Progenitor cell of endocrine pancreas (in vitro differentiated cells): ENCODE results near the gene SSH3. TPM values are rescaled to one million over a fixed set of nuclear protein-coding genes. Genes with fewer than 3 reads are reported as not detected.

Experiments used
- DNase-seq: peaks from one replicate; pipeline ENCODE4 v3.0.0; 2021; ENCODE audit warnings: low spot score; ENCODE audit not compliant: unreplicated experiment
- H3K27ac Mint-ChIP-seq: 2 replicates; pipeline ENCODE4 v1.8.0; 2021; ENCODE audit warnings: mild to moderate bottlenecking, moderate library complexity, mixed read lengths
- H3K27me3 Mint-ChIP-seq: 2 replicates; pipeline ENCODE4 v1.8.0; 2021; ENCODE audit warnings: mixed read lengths
- H3K36me3 Mint-ChIP-seq: 2 replicates; pipeline ENCODE4 v1.8.0; 2022; ENCODE audit warnings: mixed read lengths; ENCODE audit not compliant: insufficient read depth
- H3K4me1 Mint-ChIP-seq: 2 replicates; pipeline ENCODE4 v1.8.0; 2021; ENCODE audit warnings: low read depth, mixed read lengths
- H3K4me3 Mint-ChIP-seq: 2 replicates; pipeline ENCODE4 v1.8.0; 2021; ENCODE audit warnings: low read depth, mild to moderate bottlenecking, moderate library complexity, mixed read lengths
- H3K9me3 Mint-ChIP-seq: 2 replicates; pipeline ENCODE4 v1.8.0; 2021; ENCODE audit warnings: low read depth, mixed read lengths
- CTCF ChIP-seq: fragments of 200-600 bp; sonication (generic); IDR thresholded peaks from one replicate; pipeline ENCODE4 v1.5.0; 2021; ENCODE audit warnings: antibody characterized with exemption, mild to moderate bottlenecking; ENCODE audit not compliant: unreplicated experiment
- total RNA-seq: library from RNA; stranded (reverse); gene quantifications from 2 replicates; pipeline ENCODE4 v1.2.1, GENCODE V29; 2021

Gene SSH3
- total RNA-seq, 1 donor from 2014 or later = 48.9 TPM

GRCh38 chr11:67282155-67282875, 21.0 kb upstream of the SSH3 start:
- Mint-ChIP-seq H3K9me3 (no peaks in the 10 kb centered on the region), H3K4me3 (no peak overlapping the region), H3K36me3 (peaks cover 6% of the 10 kb centered on the region), H3K27ac (no peak overlapping the region), H3K4me1 (peaks cover under 1% of the 10 kb centered on the region), H3K27me3 (no peaks in the 10 kb centered on the region)
- DNase-seq = no peak
- TF ChIP-seq CTCF = no peak

GRCh38 chr11:67282876-67283371, 20.4 kb upstream of the SSH3 start:
- no peaks in the 10 kb centered on the region for H3K27me3 Mint-ChIP-seq
- peaks cover 7% of the 10 kb centered on the region for H3K4me1 Mint-ChIP-seq
- H3K4me3 Mint-ChIP-seq = no peak overlapping the region
- no peak overlapping the region for H3K27ac Mint-ChIP-seq
- H3K9me3 Mint-ChIP-seq = no peaks in the 10 kb centered on the region
- TF ChIP-seq CTCF = no peak
- no peak for DNase-seq
- H3K36me3 Mint-ChIP-seq = peaks cover 6% of the 10 kb centered on the region

GRCh38 chr11:67283481-67283963, 19.8 kb upstream of the SSH3 start:
- no peaks in the 10 kb centered on the region for H3K9me3 Mint-ChIP-seq
- H3K4me3 Mint-ChIP-seq = no peak overlapping the region
- peaks cover 6% of the 10 kb centered on the region for H3K36me3 Mint-ChIP-seq
- H3K27ac Mint-ChIP-seq = no peak overlapping the region
- TF ChIP-seq CTCF = no peak
- no peak for DNase-seq
- no peaks in the 10 kb centered on the region for H3K27me3 Mint-ChIP-seq
- H3K4me1 Mint-ChIP-seq = peaks cover 9% of the 10 kb centered on the region

- no peak overlapping the region for H3K27ac Mint-ChIP-seq
- peaks cover 12% of the 10 kb centered on the region for H3K4me1 Mint-ChIP-seq
- H3K27me3 Mint-ChIP-seq = no peaks in the 10 kb centered on the region
- no peak for DNase-seq
- H3K4me3 Mint-ChIP-seq = no peak overlapping the region
- H3K9me3 Mint-ChIP-seq = no peaks in the 10 kb centered on the region
- TF ChIP-seq CTCF = no peak
- H3K36me3 Mint-ChIP-seq = peaks cover 3% of the 10 kb centered on the region
These were observed 18.4 kb upstream of the SSH3 start for GRCh38 chr11:67284811-67285540.
